OCI-LY7 (cell line): ENCODE measurements around the gene MAGEB17. TPM values are rescaled to one million over a fixed set of nuclear protein-coding genes. Genes with fewer than 3 reads are reported as not detected.

Experiments
- BruUV-seq: library from RNA; stranded (reverse); fragments of 400-500 nt; replicated peaks from 2 replicates; lab custom pipeline; 2021; lab: Mats Ljungman, UMichigan
- CTCF ChIA-PET: fragments of 300-600 bp; sonication (Branson Sonifier 250); formaldehyde crosslinking; loops from one replicate; lab custom pipeline; 2022; ENCODE audit warnings: antibody characterized with exemption; ENCODE audit not compliant: unreplicated experiment; lab: Charles Lee
- POLR2A ChIA-PET: fragments of 300-600 bp; sonication (Branson Sonifier 250); formaldehyde crosslinking; loops from one replicate; lab custom pipeline; 2022; ENCODE audit warnings: antibody characterized with exemption; lab: Charles Lee
- DNase-seq: peaks from one replicate; pipeline ENCODE4 v3.0.0-alpha.2; 2015; ENCODE audit warnings: low spot score
- H2AFZ ChIP-seq: fragments of 200-600 bp; sonication (generic), shearing (Covaris generic); 2 replicates; pipeline ENCODE4 v1.6.1; 2014; ENCODE audit warnings: mild to moderate bottlenecking, antibody characterized with exemption, low read length, moderate library complexity
- H3K27ac ChIP-seq: fragments of 200-600 bp; sonication (generic); 2 replicates; pipeline ENCODE4 v1.5.1; 2014; ENCODE audit warnings: mixed run types, low read depth, mild to moderate bottlenecking, moderate library complexity, low read length, inconsistent platforms; ENCODE audit not compliant: poor library complexity, severe bottlenecking
- H3K36me3 ChIP-seq: fragments of 200-600 bp; sonication (generic); 2 replicates; pipeline ENCODE4 v1.6.1; 2014; ENCODE audit warnings: mild to moderate bottlenecking, antibody characterized with exemption, low read length, moderate library complexity, mixed read lengths; ENCODE audit not compliant: insufficient read depth
- H3K4me1 ChIP-seq: fragments of 200-600 bp; sonication (generic); 2 replicates; pipeline ENCODE4 v1.5.1; 2014; ENCODE audit warnings: mild to moderate bottlenecking, low read length; ENCODE audit not compliant: insufficient read depth, poor library complexity, severe bottlenecking
- H3K4me2 ChIP-seq: fragments of 200-600 bp; sonication (generic); 2 replicates; pipeline ENCODE4 v1.6.1; 2014; ENCODE audit warnings: mild to moderate bottlenecking, low read length
- H3K4me3 ChIP-seq: fragments of 200-600 bp; sonication (generic); 2 replicates; pipeline ENCODE4 v1.5.1; 2014; ENCODE audit warnings: mild to moderate bottlenecking, low read depth, low read length; ENCODE audit not compliant: poor library complexity, severe bottlenecking
- H3K79me2 ChIP-seq: fragments of 200-600 bp; sonication (generic); 2 replicates; pipeline ENCODE4 v1.6.1; 2016; ENCODE audit warnings: low read depth, mild to moderate bottlenecking, low read length, moderate library complexity, mixed read lengths; ENCODE audit not compliant: insufficient read depth
- H3K9me2 ChIP-seq: fragments of 200-600 bp; sonication (generic); 2 replicates; pipeline ENCODE4 v1.6.1; 2016; ENCODE audit warnings: mild to moderate bottlenecking, low read length, mixed read lengths; ENCODE audit not compliant: insufficient read depth
- H3K9me3 ChIP-seq: fragments of 200-600 bp; sonication (generic); 2 replicates; pipeline ENCODE4 v1.6.1; 2014; ENCODE audit warnings: mild to moderate bottlenecking, mixed run types, low read length, mixed read lengths
- H4K20me1 ChIP-seq: fragments of 200-600 bp; sonication (generic); 2 replicates; pipeline ENCODE4 v1.6.1; 2014; ENCODE audit warnings: mild to moderate bottlenecking, antibody characterized with exemption, low read length, moderate library complexity, mixed read lengths; ENCODE audit not compliant: insufficient read depth
- EZH2phosphoT487 ChIP-seq: fragments of 200-600 bp; sonication (generic); IDR thresholded peaks from 2 replicates; pipeline ENCODE4 v1.6.1; 2018; ENCODE audit warnings: low read depth, borderline replicate concordance, mild to moderate bottlenecking, mixed run types, antibody characterized with exemption, low read length, moderate library complexity, mixed read lengths
- intact Hi-C: fragments of 100-400 bp; cut with micrococcal nuclease; formaldehyde crosslinking; loops from one replicate; pipeline ENCODE4 v1.10.0; 2022; ENCODE audit not compliant: unreplicated experiment
- total RNA-seq, 2 experiments: library from RNA; depleted of rRNA in 1 of 2; stranded (reverse); fragments of >200 nt in 1 of 2; shearing (Covaris generic) in 1 of 2; gene quantifications; 2 replicates each; pipeline ENCODE4 v1.2.3, GENCODE V29; 2014 to 2022
- TF ChIP-seq, protein P1 (sequence below): fragments of 200-600 bp; sonication (generic); conservative IDR thresholded peaks from 2 replicates; pipeline ENCODE4 v1.5.1; 2014; ENCODE audit warnings: mild to moderate bottlenecking, antibody characterized with exemption, low read length, moderate library complexity, mixed read lengths

Gene MAGEB17
- total RNA-seq, 2 experiments from 2014 or later, result not detected

DNA sequence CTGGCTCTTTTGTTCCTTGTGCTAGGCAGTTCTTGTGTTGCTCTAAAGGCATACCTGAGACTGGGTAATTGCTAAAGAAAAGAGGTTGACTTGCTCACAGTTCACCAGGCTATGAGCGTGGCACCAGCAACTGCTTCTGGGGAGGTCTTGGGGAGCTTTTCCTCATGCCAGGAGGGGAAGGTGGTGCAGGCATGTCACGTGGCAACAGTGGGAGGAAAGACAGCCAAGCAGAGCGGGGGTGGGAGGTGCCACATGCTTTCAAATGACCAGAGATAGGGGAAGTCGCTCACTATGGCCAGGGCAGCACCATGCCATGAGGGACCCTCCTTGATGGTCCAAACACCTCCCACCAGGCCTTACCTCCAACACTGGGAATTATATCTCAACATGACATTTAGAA, 4.7 kb downstream of the MAGEB17 start:
- no peak overlapping the region for H3K4me3 ChIP-seq
- H2AFZ ChIP-seq, result no peak overlapping the region
- intact Hi-C loops, result no loop called here
- no TSS peak for BruUV-seq
- no peaks in the 10 kb centered on the region for H3K9me3 ChIP-seq
- no peaks in the 10 kb centered on the region for H3K4me1 ChIP-seq
- ChIA-PET POLR2A (no interaction called here), CTCF (no interaction called here)
- H3K4me2 ChIP-seq, result no peak overlapping the region
- H3K27ac ChIP-seq, result no peak overlapping the region
- no peaks in the 10 kb centered on the region for H3K79me2 ChIP-seq
- TF ChIP-seq EZH2phosphoT487, result no peak
- TF ChIP-seq, protein P1, sequence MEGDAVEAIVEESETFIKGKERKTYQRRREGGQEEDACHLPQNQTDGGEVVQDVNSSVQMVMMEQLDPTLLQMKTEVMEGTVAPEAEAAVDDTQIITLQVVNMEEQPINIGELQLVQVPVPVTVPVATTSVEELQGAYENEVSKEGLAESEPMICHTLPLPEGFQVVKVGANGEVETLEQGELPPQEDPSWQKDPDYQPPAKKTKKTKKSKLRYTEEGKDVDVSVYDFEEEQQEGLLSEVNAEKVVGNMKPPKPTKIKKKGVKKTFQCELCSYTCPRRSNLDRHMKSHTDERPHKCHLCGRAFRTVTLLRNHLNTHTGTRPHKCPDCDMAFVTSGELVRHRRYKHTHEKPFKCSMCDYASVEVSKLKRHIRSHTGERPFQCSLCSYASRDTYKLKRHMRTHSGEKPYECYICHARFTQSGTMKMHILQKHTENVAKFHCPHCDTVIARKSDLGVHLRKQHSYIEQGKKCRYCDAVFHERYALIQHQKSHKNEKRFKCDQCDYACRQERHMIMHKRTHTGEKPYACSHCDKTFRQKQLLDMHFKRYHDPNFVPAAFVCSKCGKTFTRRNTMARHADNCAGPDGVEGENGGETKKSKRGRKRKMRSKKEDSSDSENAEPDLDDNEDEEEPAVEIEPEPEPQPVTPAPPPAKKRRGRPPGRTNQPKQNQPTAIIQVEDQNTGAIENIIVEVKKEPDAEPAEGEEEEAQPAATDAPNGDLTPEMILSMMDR, result no peak
- H3K36me3 ChIP-seq, result no peaks in the 10 kb centered on the region
- H3K9me2 ChIP-seq, result no peaks in the 10 kb centered on the region
- DNase-seq, result no peak
- no peaks in the 10 kb centered on the region for H4K20me1 ChIP-seq

DNA sequence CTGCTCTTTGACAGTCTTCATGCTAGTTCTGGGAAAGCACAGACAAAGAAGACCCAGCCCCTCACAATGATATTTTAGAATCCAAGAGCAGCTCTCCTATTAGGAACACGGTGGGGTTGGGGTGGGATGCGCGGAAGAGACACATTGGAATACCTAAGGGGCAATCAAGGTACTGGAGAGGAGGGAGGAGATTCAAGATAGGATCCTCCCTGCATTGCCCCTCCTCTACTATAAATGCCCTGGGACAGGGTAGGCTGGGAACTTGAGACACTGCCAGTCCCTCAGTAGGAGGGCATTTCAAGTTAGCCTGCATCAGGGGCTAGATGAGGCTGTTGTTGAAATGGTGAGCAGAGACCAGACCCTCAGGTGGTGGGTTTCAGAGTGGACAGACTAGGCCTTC, 5.1 kb downstream of the MAGEB17 start:
- Histone ChIP-seq H3K27ac (no peak overlapping the region), H3K9me2 (no peaks in the 10 kb centered on the region), H4K20me1 (no peaks in the 10 kb centered on the region), H2AFZ (no peak overlapping the region), H3K4me2 (no peak overlapping the region), H3K9me3 (no peaks in the 10 kb centered on the region), H3K4me3 (no peak overlapping the region), H3K4me1 (no peaks in the 10 kb centered on the region), H3K79me2 (no peaks in the 10 kb centered on the region), H3K36me3 (no peaks in the 10 kb centered on the region)
- BruUV-seq, result no TSS peak
- CTCF ChIA-PET, result no interaction called here
- no peak for DNase-seq
- TF ChIP-seq EZH2phosphoT487, result no peak
- TF ChIP-seq, protein P1, result no peak
- intact Hi-C loops, result no loop called here
- POLR2A ChIA-PET, result no interaction called here

DNA sequence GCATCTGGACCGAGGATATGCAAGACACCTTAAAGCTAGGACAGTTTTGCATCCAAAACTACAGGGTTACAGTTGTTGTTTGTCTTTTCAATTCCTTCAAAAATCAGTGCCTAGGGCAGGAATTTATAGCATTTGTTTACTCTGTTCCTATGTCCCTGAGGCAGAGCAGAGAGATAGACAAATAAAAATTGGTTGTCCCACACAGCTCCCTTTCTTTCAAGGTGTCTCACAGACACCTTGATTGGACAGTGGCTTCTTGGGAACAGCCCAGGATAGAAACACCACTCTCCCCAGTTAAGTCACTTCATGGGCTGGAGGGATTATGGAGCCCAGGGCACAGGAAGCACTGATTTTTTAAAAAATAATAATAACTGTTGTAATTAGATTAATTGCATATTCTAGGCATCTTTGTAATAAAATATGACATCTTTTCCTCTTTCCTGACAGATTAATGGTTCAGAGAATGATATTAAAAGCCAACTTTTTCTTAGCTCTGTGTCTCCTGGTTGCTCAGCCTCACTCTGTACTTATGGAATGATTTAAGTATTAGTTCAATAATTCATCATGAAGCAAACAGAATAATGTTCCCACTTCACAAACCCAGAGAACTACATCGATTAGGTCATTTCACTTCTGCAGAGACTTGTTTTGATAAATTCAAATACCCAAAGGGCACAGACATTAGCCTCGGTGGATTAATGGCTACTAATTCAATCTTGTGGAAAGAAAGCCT, 8.2 kb downstream of the MAGEB17 start:
- H3K4me2 ChIP-seq, result no peak overlapping the region
- no peak overlapping the region for H2AFZ ChIP-seq
- no peak for DNase-seq
- no peaks in the 10 kb centered on the region for H3K36me3 ChIP-seq
- H3K4me1 ChIP-seq, result no peaks in the 10 kb centered on the region
- intact Hi-C loops, result no loop called here
- no TSS peak for BruUV-seq
- no peaks in the 10 kb centered on the region for H4K20me1 ChIP-seq
- no peaks in the 10 kb centered on the region for H3K9me2 ChIP-seq
- H3K27ac ChIP-seq, result no peak overlapping the region
- ChIA-PET CTCF (no interaction called here), POLR2A (interaction anchor here (1.1 kb wide), 1 partner anchor 44 kb away, joined by 3 read pairs; no protein-coding TSS in a partner anchor)
- TF ChIP-seq, protein P1, result no peak
- no peak for TF ChIP-seq EZH2phosphoT487
- H3K79me2 ChIP-seq, result no peaks in the 10 kb centered on the region
- no peak overlapping the region for H3K4me3 ChIP-seq
- H3K9me3 ChIP-seq, result no peaks in the 10 kb centered on the region
